ENCODE results near the gene SLC2A4. TPM values are rescaled to one million over a fixed set of nuclear protein-coding genes. Genes with fewer than 3 reads are reported as not detected.
A peak's percentile ranks its signal among the peaks of the same experiment; 100 is the strongest.

Gene SLC2A4
- total RNA-seq, 1 donor from 2014 or later = 3.2 TPM

GRCh38 chr17:7235693-7236665 lies 45.5 kb upstream of the SLC2A4 start:
- peak overlapping the region; percentile 99 for H3K27ac ChIP-seq
- no peak overlapping the region for H3K4me3 ChIP-seq
- DNase-seq (ENCODE audit: extremely low spot score in 2 of 2) = no peak
- no peaks in the 10 kb centered on the region for H3K9me3 ChIP-seq
- H3K27me3 ChIP-seq = no peaks in the 10 kb centered on the region
- peaks cover 0 to 25% of the 10 kb centered on the region in 2 donors for H3K36me3 ChIP-seq
- peaks cover 65% of the 10 kb centered on the region for H3K4me1 ChIP-seq
- TF ChIP-seq POLR2A (IDR thresholded peaks at IDR 0.05) = no peak
- TF ChIP-seq POLR2AphosphoS5 (IDR thresholded peaks at IDR 0.05; ENCODE audit: insufficient read depth in 1 of 2, low read depth in 1 of 2) = no peak
- TF ChIP-seq CTCF (IDR thresholded peaks at IDR 0.05) = no peak
- intact Hi-C loops (cut with DNase I) = no loop called here

GRCh38 chr17:7236808-7237207 lies 44.7 kb upstream of the SLC2A4 start:
- Histone ChIP-seq H3K27me3 (no peaks in the 10 kb centered on the region), H3K27ac (peak overlapping the region; percentile 99), H3K4me1 (peaks cover 65% of the 10 kb centered on the region), H3K4me3 (no peak overlapping the region), H3K36me3 (peaks cover 0 to 26% of the 10 kb centered on the region in 2 donors), H3K9me3 (no peaks in the 10 kb centered on the region)
- intact Hi-C loops (cut with DNase I) = no loop called here
- no peak for DNase-seq (ENCODE audit: extremely low spot score in 2 of 2)
- no peak for TF ChIP-seq POLR2AphosphoS5 (IDR thresholded peaks at IDR 0.05; ENCODE audit: insufficient read depth in 1 of 2, low read depth in 1 of 2)
- TF ChIP-seq CTCF (IDR thresholded peaks at IDR 0.05) = no peak
- no peak for TF ChIP-seq POLR2A (IDR thresholded peaks at IDR 0.05)

- H3K36me3 ChIP-seq = peaks cover 0 to 26% of the 10 kb centered on the region in 2 donors
- peak overlapping the region; percentile 69 to 100 for H3K4me3 ChIP-seq
- H3K27me3 ChIP-seq = no peaks in the 10 kb centered on the region
- DNase-seq (ENCODE audit: extremely low spot score in 2 of 2) = no peak
- H3K4me1 ChIP-seq = peaks cover 60% of the 10 kb centered on the region
- no peak for TF ChIP-seq POLR2AphosphoS5 (IDR thresholded peaks at IDR 0.05; ENCODE audit: insufficient read depth in 1 of 2, low read depth in 1 of 2)
- no peak for TF ChIP-seq POLR2A (IDR thresholded peaks at IDR 0.05)
- no peak for TF ChIP-seq CTCF (IDR thresholded peaks at IDR 0.05)
- H3K9me3 ChIP-seq = no peaks in the 10 kb centered on the region
- intact Hi-C loops (cut with DNase I) = no loop called here
- peak overlapping the region; percentile 99 for H3K27ac ChIP-seq
Observed at GRCh38 chr17:7237266-7237760, 44.2 kb upstream of the SLC2A4 start.

- Histone ChIP-seq H3K9me3 (no peaks in the 10 kb centered on the region), H3K27ac (peak overlapping the region; percentile 99), H3K4me1 (peaks cover 55% of the 10 kb centered on the region), H3K36me3 (peaks cover 0 to 26% of the 10 kb centered on the region in 2 donors), H3K4me3 (peak overlapping the region; percentile 69 to 100), H3K27me3 (no peaks in the 10 kb centered on the region)
- peak; percentile 19 to 36 for TF ChIP-seq POLR2AphosphoS5 (IDR thresholded peaks at IDR 0.05; ENCODE audit: insufficient read depth in 1 of 2, low read depth in 1 of 2)
- TF ChIP-seq POLR2A (IDR thresholded peaks at IDR 0.05) = no peak
- no peak for DNase-seq (ENCODE audit: extremely low spot score in 2 of 2)
- intact Hi-C loops (cut with DNase I) = no loop called here
Observed at GRCh38 chr17:7237761-7238419, 43.6 kb upstream of the SLC2A4 start.

GRCh38 chr17:7238420-7239090 lies 43.0 kb upstream of the SLC2A4 start:
- peaks cover 0 to 26% of the 10 kb centered on the region in 2 donors for H3K36me3 ChIP-seq
- H3K4me3 ChIP-seq = peak overlapping the region; percentile 69 to 100
- peaks cover 53% of the 10 kb centered on the region for H3K4me1 ChIP-seq
- H3K9me3 ChIP-seq = no peaks in the 10 kb centered on the region
- no peak for TF ChIP-seq POLR2AphosphoS5 (IDR thresholded peaks at IDR 0.05; ENCODE audit: insufficient read depth in 1 of 2, low read depth in 1 of 2)
- no peak for TF ChIP-seq CTCF (IDR thresholded peaks at IDR 0.05)
- no peak for TF ChIP-seq POLR2A (IDR thresholded peaks at IDR 0.05)
- intact Hi-C loops (cut with DNase I) = no loop called here
- peak overlapping the region; percentile 99 for H3K27ac ChIP-seq
- no peaks in the 10 kb centered on the region for H3K27me3 ChIP-seq
- no peak for DNase-seq (ENCODE audit: extremely low spot score in 2 of 2)
